GM23248 (cell line): ENCODE results near the gene AKIRIN1.

Experiments used
- EZH2 ChIP-seq: fragments of 200-600 bp; sonication (generic); IDR thresholded peaks from 2 replicates; pipeline ENCODE4 v1.6.1; 2018; ENCODE audit warnings: antibody characterized with exemption, mild to moderate bottlenecking; ENCODE audit not compliant: insufficient read depth, poor library complexity, severe bottlenecking
- EZH2phosphoT487 ChIP-seq: fragments of 200-600 bp; sonication (generic); IDR thresholded peaks from 2 replicates; pipeline ENCODE4 v1.6.1; 2018; ENCODE audit warnings: antibody characterized with exemption, moderate library complexity, mild to moderate bottlenecking, low read depth; ENCODE audit not compliant: insufficient read depth

- TF ChIP-seq EZH2phosphoT487, result no peak
- TF ChIP-seq EZH2, result no peak
Observed at GRCh38 chr1:38991638-38992411, 749 bp downstream of the AKIRIN1 start.
